HG02870 (cell line): ENCODE results near the gene TBC1D1.

Experiments
- ATAC-seq: cut with Tn5 transposase; IDR thresholded peaks from one replicate; pipeline ENCODE4 v1.9.1; 2021; ENCODE audit warnings: mild to moderate bottlenecking, moderate library complexity; ENCODE audit not compliant: unreplicated experiment

Gene TBC1D1

GRCh38 chr4:38115601-38116000, 224.7 kb downstream of the TBC1D1 start:
- ATAC-seq, result no peak

GRCh38 chr4:38117591-38117990, 226.7 kb downstream of the TBC1D1 start:
- ATAC-seq, result no peak

GRCh38 chr4:38119668-38120385, 228.9 kb downstream of the TBC1D1 start:
- no peak for ATAC-seq

GRCh38 chr4:38120772-38121171, 229.9 kb downstream of the TBC1D1 start:
- no peak for ATAC-seq

GRCh38 chr4:38122060-38122459, 231.2 kb downstream of the TBC1D1 start:
- ATAC-seq, result no peak

- ATAC-seq, result no peak
These were observed 232.7 kb downstream of the TBC1D1 start for GRCh38 chr4:38123555-38123954.

- no peak for ATAC-seq
These were observed 234.1 kb downstream of the TBC1D1 start for GRCh38 chr4:38124961-38125360.

- ATAC-seq, result no peak
These were observed 234.9 kb downstream of the TBC1D1 start for GRCh38 chr4:38125816-38126215.

GRCh38 chr4:38128478-38129459, 237.9 kb downstream of the TBC1D1 start:
- peak; percentile 56 for ATAC-seq

- ATAC-seq, result no peak
These were observed 238.8 kb downstream of the TBC1D1 start for GRCh38 chr4:38129460-38130227.

GRCh38 chr4:38130884-38131283, 240.0 kb downstream of the TBC1D1 start:
- no peak for ATAC-seq

- peak; percentile 33 for ATAC-seq
These were observed 240.6 kb downstream of the TBC1D1 start for GRCh38 chr4:38131371-38132091.

- peak; percentile 43 for ATAC-seq
These were observed 241.3 kb downstream of the TBC1D1 start for GRCh38 chr4:38132107-38132673.

GRCh38 chr4:38132843-38133662, 242.2 kb downstream of the TBC1D1 start:
- ATAC-seq, result no peak

GRCh38 chr4:38133711-38134480, 243.0 kb downstream of the TBC1D1 start:
- no peak for ATAC-seq

GRCh38 chr4:38135201-38135600, 244.3 kb downstream of the TBC1D1 start:
- ATAC-seq, result no peak

- ATAC-seq, result no peak
These were observed 245.7 kb downstream of the TBC1D1 start for GRCh38 chr4:38136604-38137003.

- ATAC-seq, result no peak
These were observed 246.2 kb downstream of the TBC1D1 start for GRCh38 chr4:38137080-38137479.

GRCh38 chr4:38138363-38138762, 247.5 kb downstream of the TBC1D1 start:
- ATAC-seq, result no peak
